PC-3 (cell line): ENCODE data around the gene GINS1. TPM values are rescaled to one million over a fixed set of nuclear protein-coding genes. Genes with fewer than 3 reads are reported as not detected.

Experiments used
- ATAC-seq: fragments of 200-7000 bp; cut with Tn5 transposase; 2 replicates; pipeline ENCODE4 v1.9.1; 2020; ENCODE audit warnings: mild to moderate bottlenecking, moderate library complexity
- BruUV-seq: library from RNA; stranded (reverse); fragments of 400-500 nt; replicated peaks from 2 replicates; lab custom pipeline; 2021; lab: Mats Ljungman, UMichigan
- CTCF ChIA-PET: fragments of 300-600 bp; sonication (Branson Sonifier 250); formaldehyde crosslinking; loops from one replicate; lab custom pipeline; 2022; ENCODE audit warnings: antibody characterized with exemption; lab: Charles Lee
- POLR2A ChIA-PET: fragments of 300-600 bp; sonication (Branson Sonifier 250); formaldehyde crosslinking; loops from one replicate; lab custom pipeline; 2022; ENCODE audit warnings: antibody characterized with exemption; ENCODE audit not compliant: unreplicated experiment; lab: Charles Lee
- DNase-seq: peaks from one replicate; pipeline ENCODE4 v3.0.0-alpha.2; 2015
- H2AFZ ChIP-seq: fragments of 300-600 bp; sonication (generic); 2 replicates; pipeline ENCODE4 v1.6.0; 2016; ENCODE audit warnings: antibody characterized with exemption, low read length
- H3F3A ChIP-seq: fragments of 300-600 bp; sonication (generic); one replicate; pipeline ENCODE4 v1.6.0; 2017; ENCODE audit warnings: antibody characterized with exemption, low read length, control low read depth, mild to moderate bottlenecking; ENCODE audit not compliant: unreplicated experiment
- H3K27ac ChIP-seq: fragments of 300-600 bp; sonication (generic); 2 replicates; pipeline ENCODE4 v1.5.1; 2016; ENCODE audit warnings: mild to moderate bottlenecking, low read length
- H3K27me3 ChIP-seq: fragments of 300-600 bp; sonication (generic); 2 replicates; pipeline ENCODE4 v1.6.1; 2016; ENCODE audit warnings: low read length, mixed read lengths
- H3K36me3 ChIP-seq: fragments of 300-600 bp; sonication (generic); 2 replicates; pipeline ENCODE4 v1.6.1; 2016; ENCODE audit warnings: low read depth, mixed run types, low read length, mixed read lengths
- H3K4me1 ChIP-seq: fragments of 300-600 bp; sonication (generic); 2 replicates; pipeline ENCODE4 v1.5.1; 2016; ENCODE audit warnings: low read length; ENCODE audit not compliant: insufficient read depth
- H3K4me2 ChIP-seq: fragments of 300-600 bp; sonication (generic); 2 replicates; pipeline ENCODE4 v1.6.0; 2016; ENCODE audit warnings: low read length
- H3K4me3 ChIP-seq: fragments of 300-600 bp; sonication (generic); 2 replicates; pipeline ENCODE4 v1.5.1; 2016; ENCODE audit warnings: mild to moderate bottlenecking, low read length, mixed read lengths
- H3K79me2 ChIP-seq: fragments of 300-600 bp; sonication (generic); 2 replicates; pipeline ENCODE4 v1.6.1; 2017; ENCODE audit warnings: low read length, mixed read lengths
- H3K9ac ChIP-seq: fragments of 300-600 bp; sonication (generic); 2 replicates; pipeline ENCODE4 v1.6.0; 2016; ENCODE audit warnings: mild to moderate bottlenecking, low read length
- H3K9me2 ChIP-seq: fragments of 300-600 bp; sonication (generic); replicated peaks from 2 replicates; pipeline ENCODE4 v1.6.1; 2016; ENCODE audit warnings: mixed run types, low read length, mixed read lengths
- H3K9me3 ChIP-seq: fragments of 300-600 bp; sonication (generic); 2 replicates; pipeline ENCODE4 v1.6.1; 2016; ENCODE audit warnings: low read length, mixed read lengths
- H4K20me1 ChIP-seq: fragments of 300-600 bp; sonication (generic); 2 replicates; pipeline ENCODE4 v1.6.1; 2016; ENCODE audit warnings: low read length, mixed read lengths
- EZH2 ChIP-seq: fragments of 300-600 bp; sonication (generic); IDR thresholded peaks from one replicate; pipeline ENCODE4 v1.6.1; 2017; ENCODE audit warnings: antibody characterized with exemption, mild to moderate bottlenecking, low read length; ENCODE audit not compliant: unreplicated experiment
- EZH2phosphoT487 ChIP-seq: fragments of 300-600 bp; sonication (generic); IDR thresholded peaks from 2 replicates; pipeline ENCODE4 v1.6.1; 2018; ENCODE audit warnings: mild to moderate bottlenecking, antibody characterized with exemption, low read length, borderline replicate concordance
- intact Hi-C: fragments of 100-400 bp; cut with micrococcal nuclease; formaldehyde crosslinking; loops from 2 replicates; pipeline ENCODE4 v1.9.0; 2023
- total RNA-seq: library from RNA; depleted of rRNA; stranded (reverse); fragments of >200 nt; gene quantifications from 2 replicates; pipeline ENCODE4 v1.2.3, GENCODE V29; 2014
- TF ChIP-seq, protein P1 (sequence below): fragments of 300-600 bp; sonication (generic); conservative IDR thresholded peaks from 2 replicates; pipeline ENCODE4 v1.5.1; 2017; ENCODE audit warnings: antibody characterized with exemption, low read depth, mild to moderate bottlenecking, low read length

The GINS1 gene
- total RNA-seq, 1 experiment from 2014 or later, result 28.1 TPM

DNA sequence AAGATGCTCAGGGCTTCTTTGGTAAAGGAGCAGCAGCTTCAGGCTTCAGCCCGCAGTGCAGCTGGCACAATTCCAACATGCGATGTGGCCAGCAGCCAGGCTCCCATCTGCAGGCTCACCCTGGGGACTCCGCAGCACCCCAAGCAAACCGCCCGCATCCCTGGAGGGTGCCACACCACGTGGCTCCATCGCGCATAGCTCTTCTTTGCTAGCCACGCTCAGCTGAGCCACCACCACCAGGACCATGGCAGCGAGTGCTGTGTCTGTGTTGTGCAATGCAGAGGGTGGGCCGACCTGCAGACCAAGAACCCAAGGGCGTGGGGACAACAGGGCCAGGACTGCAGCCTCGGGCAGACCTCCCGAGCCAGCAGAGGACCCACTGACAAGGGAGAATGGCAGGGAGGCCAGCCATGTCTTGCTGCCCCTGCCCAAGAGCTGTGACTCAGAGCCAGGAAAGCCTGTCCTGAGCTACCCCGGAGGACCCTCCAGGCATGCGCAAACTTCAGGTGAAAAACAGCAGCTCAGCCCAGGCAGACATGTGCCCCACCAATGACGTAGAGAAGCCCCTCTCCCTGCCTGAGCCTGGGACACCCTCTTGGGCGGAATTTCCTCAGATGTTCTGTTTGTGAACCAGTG, 87.8 kb downstream of the GINS1 start:
- H3K9me2 ChIP-seq, result no peaks in the 10 kb centered on the region
- POLR2A ChIA-PET, result interaction anchor here (0.6 kb wide), 1 partner anchor 50 kb away, joined by 7 read pairs; no protein-coding TSS in a partner anchor
- H3F3A ChIP-seq, result no peaks in the 10 kb centered on the region
- no peaks in the 10 kb centered on the region for H3K79me2 ChIP-seq
- H2AFZ ChIP-seq, result no peak overlapping the region
- no peak overlapping the region for H3K9ac ChIP-seq
- H3K27me3 ChIP-seq, result no peaks in the 10 kb centered on the region
- no TSS peak for BruUV-seq
- H3K4me1 ChIP-seq, result peaks cover 20% of the 10 kb centered on the region
- H3K27ac ChIP-seq, result no peak overlapping the region
- H3K36me3 ChIP-seq, result no peaks in the 10 kb centered on the region
- CTCF ChIA-PET, result no interaction called here
- DNase-seq (no peak), ATAC-seq (no peak)
- H3K4me2 ChIP-seq, result no peak overlapping the region
- no peaks in the 10 kb centered on the region for H3K9me3 ChIP-seq
- intact Hi-C loops, result no loop called here
- TF ChIP-seq, protein P1, sequence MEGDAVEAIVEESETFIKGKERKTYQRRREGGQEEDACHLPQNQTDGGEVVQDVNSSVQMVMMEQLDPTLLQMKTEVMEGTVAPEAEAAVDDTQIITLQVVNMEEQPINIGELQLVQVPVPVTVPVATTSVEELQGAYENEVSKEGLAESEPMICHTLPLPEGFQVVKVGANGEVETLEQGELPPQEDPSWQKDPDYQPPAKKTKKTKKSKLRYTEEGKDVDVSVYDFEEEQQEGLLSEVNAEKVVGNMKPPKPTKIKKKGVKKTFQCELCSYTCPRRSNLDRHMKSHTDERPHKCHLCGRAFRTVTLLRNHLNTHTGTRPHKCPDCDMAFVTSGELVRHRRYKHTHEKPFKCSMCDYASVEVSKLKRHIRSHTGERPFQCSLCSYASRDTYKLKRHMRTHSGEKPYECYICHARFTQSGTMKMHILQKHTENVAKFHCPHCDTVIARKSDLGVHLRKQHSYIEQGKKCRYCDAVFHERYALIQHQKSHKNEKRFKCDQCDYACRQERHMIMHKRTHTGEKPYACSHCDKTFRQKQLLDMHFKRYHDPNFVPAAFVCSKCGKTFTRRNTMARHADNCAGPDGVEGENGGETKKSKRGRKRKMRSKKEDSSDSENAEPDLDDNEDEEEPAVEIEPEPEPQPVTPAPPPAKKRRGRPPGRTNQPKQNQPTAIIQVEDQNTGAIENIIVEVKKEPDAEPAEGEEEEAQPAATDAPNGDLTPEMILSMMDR, result no peak
- TF ChIP-seq EZH2 (no peak), EZH2phosphoT487 (no peak)
- no peaks in the 10 kb centered on the region for H4K20me1 ChIP-seq
- H3K4me3 ChIP-seq, result no peak overlapping the region

- 0 out of 2 replicates have a peak overlapping the region, but pooled peaks have one; percentile 7 for H3K4me3 ChIP-seq
- ChIA-PET CTCF (interaction anchor here (0.5 to 0.9 kb wide), 2 partner anchors 44 to 184 kb away, joined by 11 read pairs; no protein-coding TSS in a partner anchor), POLR2A (interaction anchor here (0.6 kb wide), 1 partner anchor 39 kb away, joined by 4 read pairs; no protein-coding TSS in a partner anchor)
- intact Hi-C loops, result no loop called here
- ATAC-seq (no peak; the same call in 1 of the 2 replicates), DNase-seq (no peak)
- H3K9me3 ChIP-seq, result no peaks in the 10 kb centered on the region
- H3F3A ChIP-seq, result no peaks in the 10 kb centered on the region
- no peaks in the 10 kb centered on the region for H3K79me2 ChIP-seq
- TF ChIP-seq, protein P1, result no peak
- TF ChIP-seq EZH2phosphoT487 (no peak), EZH2 (no peak)
- H3K36me3 ChIP-seq, result no peaks in the 10 kb centered on the region
- H3K27ac ChIP-seq, result peak overlapping the region; percentile 43
- H3K27me3 ChIP-seq, result no peaks in the 10 kb centered on the region
- no peaks in the 10 kb centered on the region for H4K20me1 ChIP-seq
- H2AFZ ChIP-seq, result no peak overlapping the region
- BruUV-seq, result no TSS peak
- no peaks in the 10 kb centered on the region for H3K9me2 ChIP-seq
- H3K4me2 ChIP-seq, result peak overlapping the region; percentile 35
- peaks cover 20% of the 10 kb centered on the region for H3K4me1 ChIP-seq
- H3K9ac ChIP-seq, result no peak overlapping the region
These were observed 88.9 kb downstream of the GINS1 start for GRCh38 chr20:25496165-25496967.
